ENCODE results near the gene APOL4.
A peak's percentile ranks its signal among the peaks of the same experiment; 100 is the strongest.
"Not testable (repeated sequence)": the region's sequence is repeated elsewhere in the genome, so short reads cannot be mapped to it uniquely, and the experiment has no call there.

The APOL4 gene

DNA sequence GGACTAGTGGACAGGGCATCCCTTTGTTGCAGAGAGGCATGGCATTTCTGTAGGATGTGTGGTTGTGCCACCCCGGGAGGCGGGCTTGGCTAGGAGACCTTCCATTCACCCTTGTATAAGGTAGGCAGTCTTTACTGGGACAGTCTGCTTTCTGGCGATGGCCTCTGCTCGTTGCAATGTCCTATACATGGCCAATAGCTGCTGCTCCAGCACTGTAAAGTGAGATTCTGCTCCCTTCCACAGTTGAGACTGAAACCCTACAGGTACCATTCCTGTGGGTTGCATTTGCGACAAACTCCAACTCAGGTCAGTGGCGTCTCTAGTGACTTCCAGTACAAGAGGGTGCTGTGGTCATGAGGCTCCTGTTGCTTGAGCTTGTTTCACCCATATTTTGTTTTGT, 20.7 kb downstream of the APOL4 start:
- DNase-seq, result no peak

DNA sequence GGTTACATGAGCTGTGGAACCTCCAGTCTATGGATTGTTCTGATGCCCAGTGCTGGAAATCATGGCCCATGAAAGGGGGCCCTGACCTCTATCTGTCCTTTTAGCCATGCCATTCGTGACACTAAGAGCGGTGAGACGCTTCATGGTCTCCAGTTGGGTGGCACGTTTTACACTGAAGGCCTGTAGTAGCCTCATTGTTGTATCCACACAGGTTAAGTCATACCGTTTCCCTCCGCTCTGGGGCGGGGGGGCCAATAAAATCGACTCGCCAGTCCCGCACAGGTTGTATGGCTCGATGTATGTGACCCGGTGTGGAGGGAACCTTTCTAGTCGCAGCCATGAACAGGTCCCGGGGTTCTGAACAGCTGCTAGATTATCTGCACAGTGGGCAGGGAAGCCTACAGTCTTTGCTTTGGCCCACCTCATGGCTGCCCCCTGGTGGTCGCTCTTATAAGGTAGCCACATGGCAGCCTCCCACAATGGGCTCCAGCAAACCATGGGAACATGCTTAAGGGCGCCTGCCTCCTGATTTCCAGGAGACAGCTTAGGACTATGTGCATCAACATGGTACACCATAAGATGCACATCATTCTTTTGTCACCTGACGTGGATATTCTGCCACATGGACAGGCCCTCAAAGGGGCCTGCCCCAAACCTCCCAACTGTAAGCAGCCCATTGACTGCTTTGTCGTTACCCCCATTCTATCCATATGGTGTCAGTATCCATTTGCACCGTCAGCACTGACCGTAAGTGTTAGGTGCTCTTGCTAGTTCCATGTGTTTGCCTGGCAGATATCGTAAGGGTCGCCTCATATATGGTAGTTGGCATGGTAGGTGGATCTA, 21.4 kb downstream of the APOL4 start:
- DNase-seq, result peak; percentile 94

DNA sequence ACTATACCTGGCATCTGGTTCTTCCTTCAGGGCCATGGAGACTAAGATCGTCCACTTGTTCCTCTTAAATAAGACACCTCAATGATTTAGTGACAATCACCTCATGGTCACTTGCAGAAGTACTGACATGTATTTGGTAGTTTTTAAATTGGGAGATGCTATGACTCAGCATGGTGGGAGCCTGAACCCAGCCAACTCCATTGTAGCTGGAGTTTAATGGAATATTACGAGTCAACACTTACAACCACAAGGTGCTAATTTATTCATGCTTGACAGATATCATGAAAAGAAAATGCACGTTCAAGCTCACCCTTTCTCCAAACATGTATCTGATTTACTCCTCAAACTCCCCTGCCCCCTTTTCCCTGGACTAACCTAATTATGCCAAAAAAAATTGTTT, 24.4 kb downstream of the APOL4 start:
- peak; percentile 25 for DNase-seq

DNA sequence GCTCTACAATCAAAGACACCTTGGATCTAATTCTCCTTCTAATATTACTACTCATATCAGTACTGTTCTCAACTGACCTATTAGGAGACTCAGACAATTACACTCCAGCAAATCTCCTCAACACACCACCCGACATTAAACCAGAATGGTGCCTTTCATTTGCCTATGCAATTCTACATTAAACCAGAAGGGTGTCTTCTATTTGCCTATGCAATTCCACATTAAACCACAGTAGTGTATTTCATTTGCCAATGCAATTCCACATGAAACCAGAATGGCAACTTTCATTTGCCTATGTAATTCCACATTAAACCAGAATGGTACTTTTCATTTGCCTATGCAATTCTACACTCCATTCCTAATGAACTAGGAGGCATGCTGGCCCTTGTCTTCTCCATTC, 25.7 kb downstream of the APOL4 start:
- DNase-seq, result no peak

DNA sequence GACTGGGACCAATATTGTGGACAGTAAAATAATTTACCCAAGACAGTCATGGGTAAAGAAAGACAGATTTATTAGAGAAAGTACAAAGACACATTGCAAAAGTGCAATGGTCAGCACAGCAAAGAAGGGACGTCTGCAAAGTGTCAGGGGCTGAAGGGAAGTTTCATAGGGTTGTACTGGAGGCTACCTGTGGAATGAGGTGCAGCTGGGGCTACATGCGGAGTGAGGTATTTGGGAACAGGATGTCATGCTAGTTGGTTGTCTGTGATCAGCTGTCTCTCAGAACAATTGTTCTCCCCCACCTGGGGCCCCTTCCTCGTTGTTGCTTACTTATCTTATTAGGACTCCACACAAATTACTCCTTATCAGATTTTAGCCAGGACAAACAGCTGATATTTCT, 29.7 kb downstream of the APOL4 start:
- no peak for DNase-seq

DNA sequence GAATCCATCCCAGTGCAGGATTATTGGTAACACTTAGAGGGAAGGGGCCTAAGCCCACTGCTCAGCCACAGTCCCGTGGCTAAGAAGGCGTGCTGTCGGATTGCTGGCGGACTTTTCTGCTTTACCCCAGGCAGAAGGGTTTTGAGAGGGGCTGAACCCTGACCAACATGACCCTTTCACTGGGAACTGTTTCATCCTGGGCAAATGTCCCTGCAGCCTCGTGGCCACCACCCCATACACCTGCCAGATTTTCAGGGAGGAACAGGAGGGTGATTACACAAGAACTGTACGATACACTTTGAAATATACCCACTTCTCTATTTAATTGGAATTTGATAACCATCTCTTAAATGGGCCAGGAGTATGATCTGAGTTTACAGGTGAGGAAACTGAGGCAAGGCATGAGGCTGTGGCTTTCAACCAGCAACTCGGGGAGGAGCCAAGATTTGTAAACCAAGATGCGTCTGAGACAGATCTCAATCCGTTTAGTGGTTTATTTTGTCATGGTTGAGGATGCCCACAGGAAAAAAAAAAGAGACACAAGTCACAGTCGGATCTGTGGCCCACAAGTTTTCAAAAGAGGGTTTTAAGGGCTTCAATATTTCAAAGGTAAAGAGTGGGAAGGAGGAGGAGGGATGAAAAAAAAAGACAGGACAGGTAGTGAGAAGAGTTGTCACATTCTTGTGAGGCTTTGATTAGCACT, 34.9 kb downstream of the APOL4 start:
- DNase-seq, result peak; percentile 43

DNA sequence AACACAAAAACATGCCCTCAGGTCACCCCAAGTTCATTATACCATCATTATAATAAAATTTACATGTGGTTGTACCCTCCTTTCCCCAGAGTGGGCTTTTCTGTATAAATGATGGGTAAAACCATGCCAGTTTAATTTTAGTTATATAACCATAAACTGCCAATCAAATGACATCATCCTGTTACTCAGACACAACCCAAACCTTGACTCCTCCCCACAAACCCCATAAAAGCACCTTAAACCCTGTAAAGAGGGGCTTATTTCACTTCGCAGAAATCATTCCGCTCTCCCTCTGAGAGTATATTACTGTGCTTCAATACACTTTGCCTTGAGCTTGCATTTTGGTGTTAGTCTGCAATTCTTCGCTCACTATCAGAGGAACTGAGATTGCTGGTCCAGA, 35.5 kb downstream of the APOL4 start:
- no peak for DNase-seq

DNA sequence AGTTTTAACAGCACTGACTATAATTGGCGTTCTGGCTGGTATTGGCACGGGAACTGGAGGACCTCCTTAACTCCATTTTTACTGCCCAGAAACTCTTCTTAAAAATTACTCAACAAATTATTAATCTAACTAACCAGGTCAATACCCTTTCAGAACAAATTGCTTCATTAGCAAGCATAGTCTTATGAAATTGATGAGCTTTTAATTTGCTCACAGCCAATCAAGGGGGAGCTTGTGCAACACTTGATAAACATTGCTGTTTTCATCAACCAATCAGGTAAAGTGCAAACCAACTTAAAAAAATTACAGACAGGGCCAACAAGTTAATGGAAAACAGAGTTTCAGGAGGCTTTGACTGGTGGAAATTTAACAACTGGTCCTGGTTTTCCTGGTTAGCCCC, 36.5 kb downstream of the APOL4 start:
- DNase-seq, result no peak

DNA sequence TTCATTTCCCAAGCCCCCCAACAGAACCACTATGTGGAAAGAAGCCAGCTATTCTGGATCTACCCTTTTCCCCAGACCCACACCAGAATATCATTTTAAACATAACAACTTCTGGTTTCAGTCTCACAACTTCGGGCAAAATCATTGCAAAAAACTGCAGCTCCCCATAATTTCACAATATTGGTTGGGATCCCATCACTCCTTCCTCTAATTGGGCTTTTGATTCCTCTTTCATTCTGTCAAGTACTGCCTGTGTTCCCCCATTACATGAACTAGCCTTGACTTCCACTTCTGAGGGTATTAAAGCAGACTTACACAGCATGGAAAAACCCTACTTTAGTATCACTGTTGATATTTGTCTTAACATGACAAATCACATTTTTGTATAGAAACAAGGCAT, 37.0 kb downstream of the APOL4 start:
- no peak for DNase-seq

DNA sequence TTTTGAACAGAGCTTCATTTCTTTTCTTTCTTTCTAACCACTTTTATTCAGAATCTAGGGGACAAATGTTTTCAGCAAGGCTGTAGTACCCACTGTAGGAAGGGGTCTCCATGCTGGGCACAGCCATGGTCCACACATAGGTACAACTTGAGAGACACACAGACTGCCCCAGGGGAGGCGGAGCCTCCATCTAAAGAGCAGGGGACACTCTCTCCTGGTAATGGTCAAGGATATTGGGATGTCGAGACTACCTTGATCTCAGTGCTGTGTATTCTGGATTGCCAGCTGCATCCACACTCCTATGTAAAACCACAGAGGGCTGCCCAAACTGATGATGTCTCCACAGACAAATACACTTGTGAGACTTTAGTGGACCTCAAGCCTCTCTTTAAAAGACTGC, 38.1 kb downstream of the APOL4 start:
- peak; percentile 54 for DNase-seq

DNA sequence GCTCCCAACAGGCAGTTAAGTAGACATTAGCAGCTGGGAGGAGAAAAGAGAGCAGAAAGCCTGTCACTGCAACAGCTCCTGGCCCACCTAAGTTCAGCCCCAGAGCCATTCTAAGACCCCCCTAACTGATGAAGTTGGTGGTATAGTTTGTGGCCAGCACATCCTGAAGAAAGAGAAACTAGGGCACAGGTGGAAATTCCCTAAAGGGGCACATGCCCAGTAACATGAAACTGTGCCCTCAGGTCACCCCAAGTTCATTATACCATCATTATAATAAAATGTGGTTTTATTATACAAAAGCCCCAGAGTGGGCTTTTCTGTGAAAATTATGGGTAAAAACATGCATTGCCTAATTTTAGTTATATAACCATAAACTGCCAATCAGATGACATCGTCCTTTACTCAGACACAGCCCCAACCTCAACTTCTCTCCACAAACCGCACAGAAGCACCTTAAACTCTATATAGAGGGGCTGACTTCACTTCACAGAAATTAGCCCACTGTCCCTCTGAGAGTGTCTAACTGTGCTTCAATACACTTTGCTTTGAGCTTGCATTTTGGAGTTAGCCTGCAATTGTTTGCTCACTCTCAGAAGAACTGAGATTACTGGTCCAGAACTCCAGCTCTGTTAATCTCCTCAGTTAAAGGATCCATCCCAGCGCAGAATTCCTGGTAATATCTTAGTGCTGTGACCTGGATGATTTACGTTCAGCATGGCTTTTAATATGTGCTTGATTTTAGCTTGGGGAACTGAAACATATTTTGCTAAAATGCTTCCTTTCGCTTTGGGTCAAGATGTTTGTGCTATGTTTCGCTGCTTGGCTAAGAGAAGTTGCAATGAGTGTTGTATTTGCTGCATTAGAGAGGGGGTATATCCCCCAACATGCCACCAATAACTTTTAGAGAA, 39.2 kb downstream of the APOL4 start:
- DNase-seq, result peak; percentile 65

DNA sequence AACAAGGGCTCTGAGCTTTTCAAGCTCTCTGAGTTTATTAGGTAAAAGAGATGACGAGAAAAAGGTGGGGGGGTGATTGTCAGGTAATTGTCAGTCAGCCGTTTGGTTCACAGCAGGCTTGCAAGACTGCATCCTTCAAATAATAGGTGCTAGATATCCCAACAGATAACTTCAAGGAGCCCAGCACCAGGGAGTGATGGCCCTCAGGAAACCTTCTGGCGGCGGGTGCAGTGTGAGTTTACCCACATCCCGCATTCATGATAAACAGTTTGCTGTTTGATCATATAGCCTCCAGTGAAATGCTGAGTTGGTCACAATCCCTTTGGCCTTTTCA, 39.8 kb downstream of the APOL4 start:
- peak; percentile 77 for DNase-seq

DNA sequence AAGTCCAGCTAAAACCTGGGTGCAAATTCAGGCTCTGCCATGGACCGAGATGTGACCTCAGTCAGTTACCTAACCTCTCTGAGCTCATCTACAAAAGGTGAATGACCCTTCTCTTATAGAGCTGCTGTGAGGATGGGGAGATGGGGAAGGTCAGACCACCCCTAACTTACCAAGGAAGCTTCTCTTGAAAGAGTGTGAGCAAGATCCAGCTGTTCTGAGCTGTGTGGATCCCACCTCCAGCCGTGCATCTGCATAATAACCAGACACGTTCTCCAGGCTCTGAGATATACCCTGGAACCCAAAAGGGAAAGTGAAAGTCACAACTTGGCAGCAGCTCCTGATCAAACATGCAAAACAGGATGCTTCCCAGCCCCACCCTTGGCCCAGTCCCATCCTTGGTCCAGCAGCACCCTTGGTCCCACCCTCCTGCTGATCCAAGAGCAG, 41.1 kb downstream of the APOL4 start, which contains the start of gene APOL3:
Gene APOL3 (minus strand): TSS at position 257 of the 444 bp plus-strand sequence. CDS start 11,700 bp downstream, outside the sequence.
- DNase-seq, result peak; percentile 79

DNA sequence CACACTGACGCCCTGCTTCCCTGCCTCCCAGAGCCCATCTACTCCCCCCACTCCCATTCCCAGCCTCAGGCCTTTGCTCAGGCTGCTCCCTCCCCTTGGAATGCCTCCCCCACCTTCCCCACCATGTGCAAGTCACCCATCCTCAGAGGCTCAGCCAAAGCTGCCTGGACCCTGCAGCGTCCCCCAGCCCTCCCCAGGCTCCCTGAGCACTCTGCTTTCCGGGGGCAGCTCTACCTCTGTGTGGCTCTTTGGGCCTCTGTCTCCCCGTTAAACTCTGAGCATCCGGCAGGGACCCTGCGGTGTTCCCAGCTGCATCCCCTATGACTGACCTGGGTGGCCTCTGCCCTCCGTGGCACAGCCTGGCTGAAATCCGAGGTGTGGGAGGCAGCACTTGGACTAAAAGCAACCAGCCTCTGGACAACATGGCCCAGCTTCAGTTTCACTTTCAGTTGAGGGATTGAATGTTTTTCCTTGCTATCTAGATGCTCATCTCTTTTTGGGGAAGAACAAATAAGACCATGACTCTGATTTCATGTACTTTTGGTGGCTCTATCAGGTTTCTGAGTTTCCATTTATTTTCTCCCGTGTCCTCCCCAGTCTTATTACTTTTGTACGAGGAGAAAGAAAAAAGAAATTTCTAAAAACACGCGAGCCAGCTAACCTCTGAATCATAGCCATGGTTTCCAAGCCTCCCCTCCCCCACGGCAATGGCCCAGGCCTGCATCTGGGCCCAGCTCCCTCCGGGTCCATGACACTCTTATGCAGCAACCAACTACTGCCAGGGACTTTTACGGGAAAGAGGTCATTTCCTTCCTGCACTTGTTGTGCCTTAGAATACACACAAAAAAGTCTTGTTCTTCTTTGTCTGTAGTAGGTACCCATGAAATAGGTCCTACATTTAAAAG, 44.8 kb downstream of the APOL4 start:
- DNase-seq, result peak; percentile 90

DNA sequence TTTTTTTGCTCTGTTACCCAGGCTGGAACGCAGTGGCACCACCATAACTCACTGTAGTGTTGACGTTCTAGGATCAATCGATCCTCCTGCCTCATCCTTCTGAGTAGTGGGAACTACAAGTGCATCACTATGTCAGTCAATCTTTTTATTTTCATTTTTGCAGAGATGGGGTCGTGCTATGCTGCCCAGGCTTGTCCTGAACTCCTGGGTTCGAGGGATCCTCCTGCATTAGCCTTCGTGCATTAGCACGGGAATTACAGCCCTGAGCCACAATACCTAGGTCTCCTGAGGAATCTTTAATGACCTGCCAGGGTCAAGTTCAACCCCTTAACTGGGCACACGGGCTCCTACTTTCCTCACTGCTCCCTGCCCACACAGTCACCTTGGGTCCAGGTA, 45.5 kb downstream of the APOL4 start:
- no peak for DNase-seq

DNA sequence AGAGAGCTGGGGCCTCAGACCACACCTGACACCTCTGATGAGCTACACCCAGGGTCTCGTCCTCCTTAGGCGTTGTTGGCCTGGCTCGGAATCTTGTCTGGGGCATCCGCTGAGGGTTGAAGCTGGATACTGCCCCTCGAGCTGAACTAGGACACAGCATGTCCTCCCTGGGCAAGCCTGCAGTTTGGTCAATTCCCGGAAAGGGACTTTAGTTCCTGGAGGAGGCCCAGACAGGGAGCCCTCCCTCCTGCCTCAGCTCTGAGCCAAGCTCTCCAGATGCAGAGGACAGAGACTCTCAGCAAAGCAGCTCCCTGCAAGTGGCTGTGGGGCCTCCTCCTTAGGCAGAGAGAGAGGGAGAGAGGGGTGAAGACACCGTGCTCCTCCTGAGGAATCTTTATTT, 45.9 kb downstream of the APOL4 start:
- no peak for DNase-seq

DNA sequence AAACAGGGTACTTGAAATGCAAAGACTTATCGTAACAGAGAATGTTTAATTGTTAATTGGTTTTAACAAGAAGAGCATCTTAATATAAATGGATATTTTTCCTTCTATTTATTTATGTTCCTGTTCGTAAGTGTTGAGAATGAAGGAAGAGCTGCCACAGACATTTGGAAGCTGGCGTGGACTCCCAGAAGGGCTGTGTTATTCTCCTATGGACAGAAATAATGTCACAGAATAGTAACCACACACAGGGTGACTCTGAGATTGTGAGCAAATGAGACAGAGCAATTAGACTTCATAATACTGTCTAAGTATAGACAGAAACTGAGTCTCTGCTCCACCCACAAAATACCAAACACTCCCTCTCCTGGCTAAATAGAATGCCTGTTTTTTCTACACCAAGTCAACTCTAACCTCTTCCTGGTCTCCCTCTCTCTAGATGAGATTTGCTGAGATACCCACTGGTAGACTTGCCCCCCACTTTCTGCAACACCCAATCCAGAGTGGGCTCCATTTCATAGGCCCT, 47.1 kb downstream of the APOL4 start:
- DNase-seq, result no peak

DNA sequence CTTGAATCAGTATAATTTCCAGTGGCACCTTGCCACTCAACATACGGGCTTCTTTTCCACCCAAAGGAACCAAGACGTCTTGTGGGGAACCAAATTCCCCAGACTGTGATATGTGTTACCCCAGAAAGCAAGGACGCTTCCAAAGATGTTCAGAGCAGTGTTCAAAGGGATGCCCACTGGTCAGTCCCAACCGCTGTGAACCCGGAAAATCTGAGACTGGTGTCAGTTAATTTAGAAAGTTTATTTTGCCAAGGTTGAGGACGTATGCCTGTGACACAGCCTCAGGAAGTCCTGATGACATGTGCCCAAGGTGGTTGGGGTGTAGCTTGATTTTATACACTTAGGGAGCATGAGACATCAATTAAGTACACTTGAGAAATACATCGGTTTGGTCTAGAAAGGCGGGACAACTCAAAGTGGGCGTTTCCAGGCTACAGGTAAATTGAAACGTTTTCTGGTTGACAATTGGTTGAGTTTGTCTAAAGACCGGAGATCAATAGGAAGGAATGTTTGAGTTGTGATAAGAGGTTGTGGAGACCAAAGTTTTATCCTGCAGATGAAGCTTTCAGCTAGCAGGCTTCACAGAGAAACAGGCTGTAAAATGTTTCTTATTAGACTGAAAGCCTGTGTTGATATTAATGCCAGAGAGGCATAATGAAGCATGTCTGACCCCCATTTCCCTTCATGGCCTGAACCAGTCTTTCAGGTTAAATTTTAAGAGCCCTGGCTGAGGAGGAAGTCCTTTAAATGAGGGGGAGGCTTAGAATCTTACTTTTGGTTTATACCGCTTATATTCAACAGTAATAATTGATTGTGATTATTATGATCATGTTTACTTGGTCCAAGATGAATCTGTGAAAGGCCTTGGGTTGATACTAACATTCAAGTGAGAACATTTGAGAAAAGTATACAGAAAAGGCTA, 47.8 kb downstream of the APOL4 start:
- DNase-seq, result no peak

DNA sequence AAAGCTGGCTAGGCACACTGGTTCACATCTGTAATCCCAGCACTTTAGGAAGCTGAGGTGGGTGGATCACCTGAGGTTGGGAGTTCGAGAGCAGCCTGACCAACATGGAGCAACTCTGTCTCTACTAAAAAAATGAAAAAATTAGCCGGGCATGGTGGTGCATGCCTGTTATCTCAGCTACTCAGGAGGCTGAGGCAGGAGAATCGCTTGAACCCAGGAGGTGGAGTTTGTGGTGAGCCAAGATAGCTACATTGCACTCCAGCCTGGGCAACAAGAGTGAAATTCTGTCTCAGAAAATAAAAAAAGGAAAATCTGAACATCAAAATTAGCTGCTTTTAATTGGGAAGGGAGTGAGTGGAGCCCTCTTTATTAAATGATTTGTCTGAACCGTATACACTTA, 48.8 kb downstream of the APOL4 start:
- not testable (repeated sequence) for DNase-seq

DNA sequence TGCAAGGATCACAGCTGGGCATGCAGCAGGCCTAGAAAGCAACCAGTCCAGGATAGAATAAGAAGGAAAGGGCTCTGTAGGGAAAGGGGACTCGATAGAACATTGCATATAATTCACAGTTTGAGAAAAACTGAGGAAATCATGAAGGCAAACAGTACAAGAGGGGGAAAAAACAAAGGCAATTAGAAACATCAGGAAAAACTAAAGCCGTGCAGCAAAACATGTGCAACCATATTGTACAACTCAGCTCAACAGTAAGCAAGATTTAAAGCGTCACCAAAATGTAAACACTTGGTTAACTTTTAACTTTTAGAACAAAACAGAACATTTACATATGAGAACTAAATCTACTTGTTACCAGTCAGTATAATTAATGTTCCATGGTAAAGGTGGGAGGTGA, 49.5 kb downstream of the APOL4 start:
- no peak for DNase-seq
